HCEC 1CT (cell line): ENCODE results near the gene UHRF1.

Experiments
- DNase-seq: peaks from one replicate; pipeline ENCODE4 v3.0.0-alpha.2; 2017

The UHRF1 gene

DNA sequence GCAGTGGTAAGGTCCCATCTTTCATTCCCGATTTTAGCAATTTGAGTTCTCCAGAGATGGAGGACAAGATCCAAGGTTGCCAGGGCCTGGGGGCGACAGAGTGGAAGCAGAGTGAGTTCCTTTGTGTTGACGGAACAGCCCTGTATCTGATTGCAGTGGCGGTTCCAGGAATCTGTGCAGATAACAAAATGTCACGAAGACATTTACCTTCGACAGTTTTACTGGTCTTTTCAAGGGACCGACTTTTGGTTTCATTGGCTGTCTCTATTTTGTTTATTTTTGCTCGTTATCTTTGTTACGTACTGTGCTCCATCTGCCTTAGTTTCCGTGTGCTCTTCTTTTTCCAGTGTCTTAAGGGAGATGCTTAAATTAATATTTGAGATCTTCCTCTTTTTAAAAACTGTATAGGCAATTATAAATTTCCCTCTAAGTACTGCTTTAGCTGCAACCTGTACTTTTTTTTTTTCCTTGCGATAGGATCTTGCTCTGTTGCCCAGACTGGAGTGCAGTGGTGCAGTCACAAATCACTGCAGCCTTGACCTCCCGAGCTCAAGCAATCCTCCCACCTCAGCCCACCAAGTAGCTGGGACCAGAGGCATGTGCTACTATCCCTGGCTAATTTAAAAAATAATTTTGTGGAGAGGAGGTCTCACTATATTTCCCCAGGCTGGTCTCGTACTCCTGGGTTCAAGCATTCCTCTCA, 82.8 kb downstream of the UHRF1 start:
- DNase-seq, result no peak

DNA sequence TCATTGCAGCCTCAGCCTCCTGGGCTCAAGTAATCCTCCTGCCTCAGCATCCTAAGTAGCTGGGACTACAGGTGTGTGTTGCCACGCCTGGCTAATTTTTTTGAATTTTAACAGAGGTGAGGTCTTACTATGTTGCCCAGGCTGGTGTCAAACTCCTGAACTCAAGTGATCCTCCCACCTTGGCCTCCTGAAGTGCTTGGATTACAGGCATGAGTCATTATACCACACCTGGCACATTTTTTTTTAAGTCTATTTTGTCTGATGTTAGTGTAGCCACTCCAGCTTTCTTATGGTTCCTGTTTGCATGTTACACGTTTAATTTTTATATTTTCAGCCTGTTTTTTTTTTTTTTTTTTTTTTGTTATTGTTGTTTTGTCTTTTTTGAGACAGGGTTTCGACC, 84.4 kb downstream of the UHRF1 start:
- DNase-seq, result no peak

DNA sequence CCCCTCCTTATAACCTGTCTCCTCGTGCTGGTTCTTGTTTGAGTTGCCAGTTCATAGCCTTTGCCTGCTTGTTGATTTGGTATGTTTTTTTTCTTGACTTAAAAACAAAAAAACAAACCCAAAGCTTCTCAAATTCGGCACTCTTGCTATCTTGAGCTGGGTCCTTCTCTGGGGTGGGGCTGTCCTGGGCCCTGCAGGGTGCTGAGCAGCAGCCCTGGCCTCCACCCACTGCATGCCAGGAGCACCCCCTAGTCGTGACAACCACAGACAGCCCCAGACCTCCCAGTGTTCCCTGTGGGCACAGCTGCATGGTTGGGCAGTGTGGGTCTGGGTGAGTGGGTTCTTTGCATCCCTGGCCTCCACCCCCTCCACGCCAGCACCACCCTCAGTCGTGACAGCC, 87.4 kb downstream of the UHRF1 start:
- no peak for DNase-seq

DNA sequence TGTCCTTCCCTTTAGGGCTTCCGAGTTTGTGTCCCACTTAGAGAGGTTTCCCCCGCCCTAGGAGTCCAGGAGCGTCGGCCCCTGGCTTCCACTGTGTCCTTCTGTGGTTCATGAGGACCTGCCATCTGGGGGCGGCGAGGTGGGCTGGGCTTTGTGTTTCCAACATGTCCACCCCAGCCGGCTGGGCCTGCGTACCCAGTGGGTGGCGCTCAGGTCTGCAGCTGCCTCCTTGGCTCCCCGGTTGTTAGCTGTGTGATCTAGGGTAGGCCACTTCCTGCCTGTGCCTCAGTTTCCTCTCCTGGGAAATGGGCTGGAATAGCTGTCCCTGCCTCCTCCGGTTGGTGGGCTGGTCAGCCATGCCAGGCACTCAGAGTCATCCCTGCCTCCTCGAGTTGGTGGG, 88.0 kb downstream of the UHRF1 start:
- no peak for DNase-seq

DNA sequence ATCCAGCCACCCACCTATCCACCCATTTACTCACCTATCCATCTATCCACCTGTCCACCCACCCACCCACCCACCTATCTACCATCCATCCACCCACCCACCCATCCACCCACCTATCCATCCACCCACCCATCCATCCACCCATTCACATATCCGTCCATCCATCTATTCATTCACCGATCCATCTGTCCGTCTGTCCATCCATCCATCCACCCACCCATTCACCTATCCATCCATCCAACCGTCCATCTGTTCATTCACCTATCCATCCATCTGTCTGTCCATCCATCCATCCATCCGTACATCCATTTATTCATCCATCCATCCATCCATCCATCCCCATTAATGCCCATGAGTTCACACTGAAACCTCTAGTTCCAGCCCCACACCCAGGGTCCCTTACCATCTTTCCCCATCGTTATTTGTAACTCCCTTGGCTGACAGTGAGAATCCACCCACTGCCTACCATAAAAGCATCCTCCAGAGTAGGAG, 90.9 kb downstream of the UHRF1 start:
- DNase-seq, result no peak

DNA sequence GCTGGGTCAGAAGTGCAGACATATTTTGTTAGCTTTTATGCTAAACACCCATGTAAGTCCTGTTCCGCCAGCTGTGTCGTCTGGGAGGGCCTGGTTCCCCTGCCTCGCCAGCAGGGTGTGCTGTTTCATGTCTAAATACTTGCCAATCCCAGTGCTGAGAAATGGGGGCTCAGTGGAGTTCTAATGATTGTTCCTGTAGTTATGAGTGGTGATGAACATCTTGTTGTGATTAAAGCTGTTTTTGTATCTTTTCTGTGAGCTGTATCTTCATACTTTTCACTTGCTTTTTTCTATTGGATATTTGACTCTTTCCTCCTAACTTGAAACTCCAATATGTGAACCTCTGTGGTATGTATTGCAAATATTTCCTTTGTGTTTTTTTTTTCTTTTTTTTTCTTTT, 92.3 kb downstream of the UHRF1 start:
- peak; percentile 66 for DNase-seq

DNA sequence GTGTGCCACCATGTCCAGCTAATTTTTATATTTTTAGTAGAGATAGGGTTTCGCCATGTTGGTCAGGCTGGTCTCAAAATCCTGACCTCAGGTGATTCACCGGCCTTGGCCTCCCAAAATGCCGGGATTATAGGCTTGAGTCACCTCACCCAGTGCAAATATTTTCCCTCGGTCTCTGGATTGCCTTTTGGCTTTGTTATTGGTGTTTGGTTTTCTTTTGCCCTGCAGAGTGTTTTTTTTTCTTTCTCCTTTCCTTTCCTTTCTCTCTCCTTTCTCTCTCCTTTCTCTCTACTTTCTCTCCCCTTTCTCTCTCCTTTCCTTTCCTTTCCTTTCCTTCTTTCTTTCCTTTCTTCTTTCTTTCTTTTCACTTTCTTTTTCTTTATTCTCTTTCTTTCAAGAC, 92.8 kb downstream of the UHRF1 start:
- DNase-seq, result peak; percentile 65

DNA sequence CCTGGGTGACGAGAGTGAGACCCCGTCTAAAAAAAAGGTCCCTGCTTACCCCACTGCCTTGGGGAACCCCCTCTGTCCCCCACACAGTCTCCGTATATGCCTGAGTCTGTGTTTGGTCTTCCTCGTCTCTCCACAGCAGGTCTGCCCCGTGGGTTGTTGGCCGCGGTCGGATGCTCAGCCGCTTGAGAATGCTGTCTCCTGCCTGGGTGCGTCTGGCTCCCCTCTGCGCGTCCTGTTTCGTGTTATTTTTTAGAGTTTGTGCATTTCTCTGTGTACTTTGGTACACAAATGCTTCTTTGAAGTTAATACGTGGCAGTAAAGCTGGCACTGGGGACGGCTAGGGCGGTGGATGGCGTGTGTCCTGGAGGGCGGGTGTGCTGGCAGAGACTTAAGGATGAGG, 94.5 kb downstream of the UHRF1 start:
- no peak for DNase-seq

DNA sequence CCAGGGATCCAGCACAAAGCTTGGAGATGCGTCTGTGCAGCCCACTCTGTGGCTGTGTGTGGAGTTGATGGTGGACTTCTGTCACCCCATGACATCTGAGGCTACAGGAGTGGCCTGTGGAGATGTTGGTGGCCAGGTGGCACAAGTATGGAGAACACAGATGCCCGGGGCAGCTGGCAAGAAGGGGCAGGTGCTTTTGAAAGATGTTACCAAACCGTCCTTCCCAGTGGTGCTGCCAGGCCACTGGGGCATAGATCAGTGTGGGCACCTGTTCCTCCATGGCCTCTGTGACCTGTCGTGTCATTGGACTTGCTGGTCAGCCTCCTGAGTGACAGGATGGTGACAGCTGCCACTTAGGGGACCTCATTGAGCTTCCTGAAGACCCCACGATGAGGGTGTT, 95.8 kb downstream of the UHRF1 start:
- no peak for DNase-seq

DNA sequence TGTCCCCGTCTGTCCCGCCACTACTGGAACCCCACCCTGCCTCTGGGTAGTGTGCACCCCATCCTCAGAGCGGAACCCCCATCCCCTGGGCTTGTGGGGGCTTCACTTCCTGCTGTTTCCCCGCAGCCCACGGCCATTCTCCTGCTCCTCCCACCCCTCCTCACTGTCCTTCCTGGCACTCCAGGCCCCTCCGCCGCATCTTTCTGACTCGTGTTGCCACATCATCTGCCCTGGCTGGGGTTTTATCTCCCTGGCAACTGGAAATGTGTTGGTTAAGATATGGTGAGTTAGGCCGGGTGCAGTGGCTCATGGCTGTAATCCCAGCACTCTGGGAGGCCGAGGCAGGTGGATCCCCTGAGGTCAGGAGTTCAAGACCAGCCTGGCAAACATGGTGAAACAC, 96.9 kb downstream of the UHRF1 start:
- DNase-seq, result no peak

DNA sequence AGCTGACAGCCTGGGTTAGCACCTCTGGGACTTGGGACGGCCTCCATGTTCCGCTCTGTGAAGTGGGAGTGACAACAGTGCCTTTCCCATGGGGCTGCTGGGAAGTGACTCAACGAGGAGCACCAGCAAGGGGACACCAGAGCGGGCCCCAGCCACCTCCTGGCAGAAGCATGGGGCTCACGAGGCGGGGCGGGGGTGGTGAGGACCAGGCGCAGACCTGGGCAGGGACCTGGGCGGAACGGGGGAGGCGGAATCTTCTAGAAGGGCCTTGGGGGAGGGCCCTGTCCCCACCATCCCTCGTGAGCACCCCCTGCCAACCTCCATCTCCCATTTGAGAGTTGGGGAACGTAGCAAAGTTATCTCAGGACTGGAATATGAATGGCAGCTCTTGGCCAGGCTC, 97.5 kb downstream of the UHRF1 start:
- no peak for DNase-seq
